Hepatocyte (in vitro differentiated cells): Measurements from ENCODE around the gene ADGRB3.

Experiments
- CTCF ChIP-seq: fragments of 200-600 bp; sonication (generic); IDR thresholded peaks from 2 replicates; pipeline ENCODE4 v1.5.1; 2016; ENCODE audit warnings: antibody characterized with exemption, mild to moderate bottlenecking; ENCODE audit not compliant: poor library complexity
- EZH2 ChIP-seq: fragments of 200-600 bp; sonication (generic); IDR thresholded peaks from 2 replicates; pipeline ENCODE4 v1.6.1; 2016; ENCODE audit warnings: antibody characterized with exemption, mild to moderate bottlenecking, borderline replicate concordance
- EZH2phosphoT487 ChIP-seq: fragments of 200-600 bp; sonication (generic); IDR thresholded peaks from one replicate; pipeline ENCODE4 v1.6.1; 2018; ENCODE audit warnings: antibody characterized with exemption, mild to moderate bottlenecking, low read depth, moderate library complexity; ENCODE audit not compliant: unreplicated experiment, severe bottlenecking

DNA sequence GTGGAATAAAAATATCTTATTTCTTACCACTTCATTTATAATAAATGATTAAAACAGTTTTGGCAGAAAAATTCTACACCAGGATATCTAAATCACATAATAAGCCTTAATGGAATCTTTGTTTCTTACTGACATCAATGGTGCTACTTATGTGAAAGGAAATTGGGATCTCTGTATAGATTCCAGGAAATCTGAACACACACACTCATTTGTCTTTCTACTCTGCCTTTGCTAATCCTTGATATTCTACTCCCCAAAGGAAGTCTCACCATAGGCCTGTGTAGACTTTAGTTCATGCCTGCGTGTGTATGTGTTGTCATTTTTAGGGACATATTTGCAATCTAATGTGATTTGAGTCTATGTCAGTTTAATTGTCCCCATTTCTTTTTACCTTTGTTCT lies 7.9 kb downstream of the ADGRB3 start:
- TF ChIP-seq CTCF (no peak), EZH2 (no peak), EZH2phosphoT487 (no peak)
